NCI-H510A (cell line): ENCODE results near the gene CALML6.
"Not testable (repeated sequence)": the region's sequence is repeated elsewhere in the genome, so short reads cannot be mapped to it uniquely, and the experiment has no call there.

Source experiments
- DNase-seq: peaks from one replicate; lab custom pipeline; 2025; lab: John Stamatoyannopoulos, UW

Gene CALML6

DNA sequence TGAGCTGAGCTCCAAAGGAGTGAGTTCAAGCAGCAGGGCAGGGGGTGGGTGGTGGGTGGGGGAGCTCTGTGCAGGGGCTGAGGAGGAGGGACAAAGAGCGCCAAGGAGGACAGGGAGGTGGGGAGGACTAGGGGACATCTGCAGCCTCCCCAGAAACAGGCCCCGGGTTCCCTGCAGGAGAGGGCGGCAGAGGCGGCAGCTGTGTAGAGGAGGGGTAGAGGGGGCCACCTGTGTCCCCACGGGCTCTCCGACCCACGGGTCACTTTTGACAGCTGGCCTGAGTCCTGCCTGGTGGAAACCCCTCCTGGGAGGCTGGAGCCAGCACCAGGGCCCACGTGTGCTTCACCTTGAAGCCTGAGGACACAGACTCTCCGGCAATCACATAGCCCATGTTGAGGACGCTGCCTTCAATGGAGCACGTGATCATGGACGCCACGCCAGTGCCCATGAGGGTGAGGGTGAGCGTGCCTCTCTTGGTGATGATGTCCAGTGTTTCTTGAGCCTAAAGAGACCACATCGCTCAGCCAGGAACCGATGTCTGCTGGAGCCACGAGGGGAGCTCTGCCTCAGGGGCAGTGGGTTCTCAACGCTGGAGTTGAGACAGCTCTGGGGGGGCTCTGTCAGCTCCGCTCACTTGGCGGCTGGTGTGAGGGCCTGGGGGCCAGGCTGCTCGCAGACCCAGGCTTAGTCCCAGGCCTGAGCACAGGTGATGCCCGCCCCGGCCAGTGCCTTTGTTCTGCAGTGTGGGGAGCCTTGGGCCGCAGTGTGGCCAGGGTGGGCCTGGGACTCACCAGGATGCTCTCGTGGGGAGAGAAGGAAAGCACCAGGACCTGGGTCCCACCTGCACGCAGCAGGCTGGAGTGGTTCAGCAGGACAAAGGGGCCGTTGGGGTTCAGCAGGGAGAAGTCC, 10.6 kb downstream of the CALML6 start:
- no peak for DNase-seq

DNA sequence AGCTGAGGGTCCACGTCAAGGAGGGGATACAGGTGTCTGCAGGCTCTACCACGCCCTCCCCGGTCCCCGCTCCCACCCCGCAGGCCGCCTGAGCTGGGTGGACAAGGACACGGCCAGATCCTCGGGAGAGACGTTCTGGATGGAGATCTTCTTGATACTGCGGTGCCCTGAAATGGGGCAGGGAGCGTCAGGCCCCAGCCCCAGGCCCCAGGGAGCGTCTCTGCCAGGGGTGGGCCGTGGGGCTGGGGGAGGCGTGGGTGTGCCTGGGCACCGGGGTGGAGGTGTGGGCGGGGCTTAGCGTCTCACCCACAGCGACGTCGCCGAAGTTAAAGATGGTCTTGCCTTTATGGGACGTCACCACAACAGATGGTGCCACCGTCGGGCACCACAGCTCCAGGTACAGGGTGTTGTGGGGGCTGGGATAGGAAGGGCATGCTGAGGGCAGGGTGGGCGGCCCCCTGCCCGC, 11.3 kb downstream of the CALML6 start:
- no peak for DNase-seq

DNA sequence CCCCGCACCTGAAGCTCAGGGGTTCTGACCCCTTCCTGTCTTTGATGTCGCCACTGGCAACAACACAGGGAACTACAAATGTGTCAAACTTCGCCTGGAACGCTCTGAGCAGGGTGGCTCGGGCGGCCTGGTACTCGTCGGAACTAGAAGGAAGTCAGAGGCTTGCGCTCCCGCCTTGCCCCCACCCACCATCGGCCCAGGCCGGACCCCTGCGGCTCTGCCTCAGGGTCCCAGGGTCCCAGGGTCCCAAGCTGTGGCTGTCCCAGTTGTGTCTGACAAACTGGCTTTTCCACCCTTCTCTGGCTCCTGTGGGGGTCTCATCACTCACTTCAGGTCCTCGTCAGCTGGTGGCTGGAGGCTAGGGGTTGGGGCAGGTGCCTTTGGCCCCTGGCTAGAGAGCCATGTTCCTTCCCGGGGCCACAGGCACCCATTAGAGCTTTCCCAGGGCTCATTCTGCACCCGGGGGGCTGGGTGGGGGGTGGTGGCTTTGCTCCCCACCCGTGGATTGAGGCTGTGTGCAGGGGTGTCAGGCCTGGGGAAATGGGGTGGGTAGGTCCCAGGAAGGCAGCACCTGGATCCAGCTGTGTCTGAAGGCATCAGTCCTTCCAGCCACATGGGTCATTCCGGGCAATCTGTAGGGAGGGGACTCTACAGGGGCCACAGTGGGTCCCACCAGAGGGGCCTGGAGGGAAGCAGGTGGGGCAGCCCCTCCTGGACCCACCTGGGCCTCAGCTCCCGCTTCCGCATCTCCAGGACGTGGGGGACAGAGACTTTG, 12.0 kb downstream of the CALML6 start:
- no peak for DNase-seq

DNA sequence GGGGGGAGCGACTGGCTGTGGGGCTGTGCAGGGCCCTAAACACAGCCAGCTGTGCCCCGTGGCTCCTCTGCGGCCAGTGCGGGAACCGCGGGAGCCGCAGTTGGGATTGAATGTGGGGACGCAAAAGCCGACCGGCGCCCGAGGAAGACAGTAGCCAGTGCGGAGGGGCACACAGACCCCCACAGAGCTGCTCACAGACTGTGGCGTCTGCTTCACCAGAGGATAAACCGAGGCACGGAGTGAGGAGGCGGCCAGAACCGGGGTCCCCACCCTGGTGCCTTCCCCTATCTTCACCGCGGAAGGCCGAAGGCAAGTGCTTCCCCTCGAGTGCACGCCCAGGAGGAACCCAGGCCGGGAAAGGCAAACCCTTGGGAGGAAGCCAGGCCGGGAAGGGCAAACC, 12.7 kb downstream of the CALML6 start:
- DNase-seq, result no peak

DNA sequence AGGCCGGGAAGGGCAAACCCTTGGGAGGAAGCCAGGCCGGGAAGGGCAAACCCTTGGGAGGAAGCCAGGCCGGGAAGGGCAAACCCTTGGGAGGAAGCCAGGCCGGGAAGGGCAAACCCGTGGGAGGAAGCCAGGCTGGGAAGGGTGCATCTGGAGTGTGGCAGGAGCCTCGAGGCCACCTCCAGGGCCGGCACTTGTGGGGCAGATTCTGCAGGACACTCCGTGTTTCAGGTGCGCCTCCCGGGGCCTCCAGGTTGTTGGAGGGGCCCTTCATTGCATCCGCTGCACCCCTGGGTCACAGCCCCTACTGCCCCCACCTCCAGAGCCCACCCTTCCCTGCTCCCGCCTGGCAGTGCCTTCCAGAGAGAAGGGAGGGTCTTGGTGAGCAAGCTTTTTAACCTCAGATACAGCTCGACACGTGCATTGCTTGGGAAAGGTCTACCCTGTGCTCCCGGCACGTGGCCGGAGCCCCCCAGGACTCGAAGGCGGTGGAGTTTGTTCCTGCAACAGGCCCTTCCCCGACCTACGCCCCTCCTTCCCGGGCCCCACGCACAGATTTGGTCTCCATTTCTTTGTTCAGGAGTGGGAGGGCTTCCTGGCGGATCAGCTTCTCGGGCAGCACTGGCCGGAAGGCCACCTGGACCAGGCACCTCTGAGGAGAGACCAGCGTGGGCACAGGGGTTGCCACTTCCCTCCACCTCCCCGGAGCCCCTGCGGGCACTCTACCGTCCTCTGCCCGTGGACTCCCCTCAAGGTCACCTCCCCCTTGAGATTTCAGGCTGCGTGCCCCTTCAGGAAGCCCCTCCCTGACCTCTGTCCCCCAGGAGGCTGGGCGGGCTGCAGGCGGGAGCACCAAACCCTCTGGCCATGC, 13.4 kb downstream of the CALML6 start:
- DNase-seq, result no peak

DNA sequence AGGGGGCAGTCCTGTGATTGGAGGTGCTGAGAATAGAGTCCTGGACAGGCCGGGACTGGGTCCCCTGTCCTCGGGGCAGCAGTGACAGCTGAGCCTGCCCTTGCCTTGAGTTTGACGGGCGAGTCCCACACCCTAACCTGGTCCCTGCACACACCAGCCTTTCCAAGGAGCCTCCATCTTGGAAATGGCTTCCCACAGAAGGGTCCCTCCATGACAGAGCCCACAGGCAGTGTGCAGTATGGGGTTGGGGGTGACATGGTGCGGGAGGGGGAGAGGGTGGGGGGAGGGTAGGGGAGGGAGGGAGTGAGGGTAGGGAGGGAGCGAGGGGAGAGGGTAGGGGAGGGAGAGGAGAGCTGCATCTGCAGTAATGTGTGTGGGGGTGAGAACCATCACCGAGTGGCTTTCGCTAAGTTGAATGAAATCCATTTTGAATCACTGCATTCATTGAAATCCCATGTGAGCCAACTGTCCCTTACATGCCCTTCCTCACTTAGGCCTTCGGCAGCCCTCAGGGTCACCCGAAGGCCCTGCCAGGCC, 14.1 kb downstream of the CALML6 start:
- DNase-seq, result no peak

DNA sequence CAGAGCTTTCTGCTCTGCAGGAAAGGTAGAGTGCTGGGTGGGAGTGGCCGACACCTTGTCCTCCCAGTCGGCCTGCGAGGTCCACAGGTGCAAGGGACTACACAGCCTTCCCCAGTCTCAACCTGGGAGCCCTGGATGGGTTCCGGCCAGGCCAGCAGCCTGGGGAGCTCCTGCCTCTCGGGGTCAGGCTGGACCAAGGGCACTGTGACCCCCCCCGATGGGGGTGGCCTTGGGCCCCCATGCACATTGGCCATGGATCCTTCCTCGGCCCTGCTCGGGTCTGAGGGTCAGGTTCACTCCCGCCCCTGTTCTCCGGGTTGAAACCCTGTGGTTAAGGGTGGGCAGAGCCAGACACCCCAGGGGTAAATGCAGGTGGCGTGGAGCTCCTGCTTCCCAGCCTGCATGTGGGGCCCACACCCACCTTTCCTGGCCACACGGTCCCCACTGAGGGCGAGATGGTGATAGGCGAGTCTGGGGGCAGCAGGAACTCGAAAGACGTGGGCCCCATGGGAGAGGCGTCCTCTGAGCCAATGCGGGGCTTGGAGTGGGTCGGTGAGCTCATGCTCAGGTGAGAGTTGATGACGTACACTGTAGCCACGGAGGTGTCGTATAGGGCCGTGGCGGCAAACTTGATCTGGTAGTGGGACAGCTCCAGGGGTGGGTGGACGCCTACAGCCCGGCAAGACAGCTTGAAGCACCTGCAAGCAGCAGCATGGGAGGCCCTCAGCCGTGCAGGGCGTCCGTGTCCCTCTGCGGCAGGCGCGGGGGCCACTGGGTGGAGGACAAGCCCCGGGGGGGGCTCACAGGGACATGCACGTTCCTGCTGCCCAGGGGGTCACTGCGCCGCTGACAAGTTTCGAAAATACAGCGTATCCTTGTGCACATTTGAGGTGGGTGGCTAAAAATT, 14.8 kb downstream of the CALML6 start:
- no peak for DNase-seq

DNA sequence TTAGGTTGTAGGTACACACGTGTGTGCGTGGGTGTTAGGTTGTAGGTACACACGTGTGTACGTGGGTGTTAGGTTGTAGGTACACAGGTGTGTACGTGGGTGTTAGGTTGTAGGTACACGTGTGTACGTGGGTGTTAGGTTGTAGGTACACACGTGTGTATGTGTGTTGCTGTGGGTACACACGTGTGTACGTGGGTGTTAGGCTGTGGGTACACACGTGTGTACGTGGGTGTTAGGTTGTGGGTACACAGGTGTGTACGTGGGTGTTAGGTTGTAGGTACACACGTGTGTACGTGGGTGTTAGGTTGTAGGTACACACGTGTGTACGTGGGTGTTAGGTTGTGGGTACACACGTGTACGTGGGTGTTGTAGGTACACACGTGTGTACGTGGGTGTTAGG, 19.8 kb downstream of the CALML6 start:
- DNase-seq, result not testable (repeated sequence)

DNA sequence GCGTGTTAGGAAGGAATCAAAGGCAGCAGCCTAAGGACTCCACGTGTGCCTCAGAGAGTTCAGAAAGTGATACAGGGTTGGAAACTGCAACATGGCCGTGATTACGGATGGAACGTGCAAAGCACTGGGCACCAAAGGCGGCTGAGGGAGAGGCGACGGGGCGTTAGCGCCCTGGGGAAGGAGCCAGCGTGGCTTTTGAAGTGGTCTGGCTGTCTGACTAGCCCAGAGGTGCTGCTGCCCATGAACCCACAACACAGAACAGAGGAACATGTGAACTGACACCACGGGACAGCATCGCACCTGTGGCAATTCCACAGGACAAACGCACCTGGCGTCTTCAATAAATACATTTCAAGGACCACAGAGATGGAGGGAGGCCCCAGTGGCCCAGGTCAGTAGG, 22.0 kb downstream of the CALML6 start:
- no peak for DNase-seq

DNA sequence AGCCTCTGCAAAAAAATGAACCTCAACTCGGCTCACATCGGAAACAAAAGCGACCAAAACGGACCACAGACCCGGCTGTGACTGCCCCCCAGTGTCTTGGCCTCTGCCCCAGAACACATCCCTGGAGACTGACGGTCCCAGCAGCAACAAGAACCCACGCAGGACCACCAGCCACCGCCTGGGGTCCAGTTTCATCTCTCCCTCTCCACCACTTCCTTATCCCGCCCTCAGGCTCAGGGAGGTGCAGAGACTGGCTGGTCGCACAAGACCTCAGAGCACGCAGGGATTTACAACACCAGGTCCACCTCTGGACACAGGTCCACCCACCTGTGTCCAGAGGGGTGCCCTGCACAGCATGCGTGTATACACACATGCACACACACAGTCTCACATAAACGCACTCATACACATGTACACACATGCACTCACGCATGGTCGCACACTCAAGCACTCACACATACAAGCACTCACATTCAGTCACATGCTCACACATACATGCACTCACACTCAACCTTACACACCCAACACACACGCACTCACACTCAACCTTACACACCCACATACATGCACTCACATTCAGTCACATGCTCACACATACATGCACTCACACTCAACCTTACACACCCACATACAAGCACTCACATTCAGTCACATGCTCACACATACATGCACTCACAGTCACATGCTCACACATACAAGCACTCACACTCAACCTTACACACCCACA, 22.7 kb downstream of the CALML6 start:
- no peak for DNase-seq

DNA sequence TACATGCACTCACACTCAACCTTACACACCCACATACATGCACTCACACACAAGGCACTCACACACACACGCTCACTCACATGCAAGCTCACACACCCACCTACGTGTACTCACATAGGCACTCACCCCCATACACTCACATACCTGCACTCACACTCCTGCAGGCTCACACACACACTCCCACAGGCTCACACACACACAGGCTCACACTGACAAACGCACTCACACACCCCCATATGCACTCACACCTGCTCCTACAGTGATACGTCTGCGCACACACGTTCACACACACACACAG, 23.2 kb downstream of the CALML6 start:
- no peak for DNase-seq

DNA sequence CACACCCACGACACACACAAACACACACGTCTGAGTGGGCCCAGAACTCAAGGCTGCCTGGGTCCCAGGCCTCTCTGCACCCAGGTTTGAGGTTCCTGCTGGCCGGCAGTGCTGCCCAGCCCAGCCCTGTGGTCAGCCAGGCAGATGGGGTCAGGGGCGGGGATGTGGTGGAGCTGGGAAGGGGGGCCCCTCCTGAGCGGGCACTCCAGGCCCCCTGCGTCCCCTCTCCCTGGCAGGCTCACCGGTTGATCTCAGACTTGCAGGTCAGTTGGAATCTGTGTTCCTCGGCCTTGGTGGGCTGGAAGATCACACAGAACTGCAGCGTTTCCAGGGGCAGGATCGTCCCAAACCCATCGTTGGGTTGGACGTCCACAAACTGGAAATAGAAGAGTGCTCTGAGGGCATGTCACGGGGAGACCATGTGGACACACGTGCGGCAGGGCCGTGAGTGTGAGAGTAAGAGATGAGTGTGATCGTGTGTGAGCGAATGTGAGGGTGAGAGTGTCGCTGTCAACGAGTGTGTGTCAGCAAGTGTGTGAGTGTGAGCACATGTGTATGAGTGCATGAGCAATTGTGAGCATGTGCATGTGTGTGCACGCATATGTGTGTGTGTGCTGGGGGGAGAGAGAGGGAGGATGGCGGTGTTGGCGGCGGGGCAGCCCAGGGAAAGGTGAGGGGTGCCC, 23.7 kb downstream of the CALML6 start:
- no peak for DNase-seq

DNA sequence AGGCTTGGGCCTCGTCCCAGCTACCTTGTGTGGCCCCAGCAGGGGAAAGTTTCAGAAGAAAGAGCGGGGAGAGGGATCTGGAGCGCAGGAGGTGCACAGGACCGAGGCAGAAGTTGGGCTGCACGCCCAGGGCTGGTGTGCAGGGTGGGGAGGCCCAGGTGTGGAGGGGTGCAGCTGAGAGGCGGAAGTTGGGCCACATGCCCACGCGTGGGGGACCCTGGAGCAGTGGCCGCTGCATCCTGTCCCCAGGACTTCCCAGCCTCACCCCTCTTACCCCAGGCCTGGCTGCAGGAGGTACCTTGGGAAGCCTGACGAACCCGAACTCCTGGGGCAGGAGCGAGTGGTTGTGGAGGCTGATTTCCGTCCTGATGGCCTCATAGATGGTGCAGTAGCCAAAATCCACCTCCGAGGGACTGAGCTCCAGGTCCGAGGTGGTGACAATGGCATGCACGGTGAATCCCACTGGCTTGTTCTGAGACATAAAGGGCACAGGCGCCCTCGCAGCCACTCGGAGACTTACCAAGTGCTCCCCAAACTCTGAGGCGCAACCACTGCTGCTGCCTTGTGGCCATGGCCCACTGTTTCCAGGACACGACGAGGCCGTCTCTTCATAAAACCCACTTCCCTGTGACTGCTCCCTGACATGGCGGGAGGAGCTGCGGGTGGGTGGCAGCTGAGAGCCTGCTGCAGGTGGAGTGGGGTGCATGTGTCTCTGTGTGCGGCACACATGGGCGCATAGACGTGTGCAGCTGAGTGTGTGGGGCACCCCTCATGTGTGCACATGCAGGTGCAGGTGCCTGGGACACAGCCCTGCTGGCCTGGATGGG, 24.4 kb downstream of the CALML6 start:
- DNase-seq, result no peak

DNA sequence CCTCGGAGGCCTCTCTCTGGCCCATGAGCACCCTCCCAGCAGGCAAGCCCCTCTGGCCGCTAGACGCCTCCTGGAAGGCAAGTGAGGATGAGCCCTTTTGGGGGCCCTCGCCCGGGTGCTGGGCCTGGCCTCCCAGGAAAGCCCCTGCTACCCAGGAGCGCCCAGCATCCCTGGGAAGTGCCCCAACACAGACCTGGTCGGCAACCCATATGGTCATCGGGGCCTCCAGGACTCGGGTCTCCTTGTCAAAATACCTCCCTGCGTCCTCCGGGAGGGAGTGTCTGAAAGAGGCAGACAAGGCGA, 25.0 kb downstream of the CALML6 start:
- DNase-seq, result no peak

DNA sequence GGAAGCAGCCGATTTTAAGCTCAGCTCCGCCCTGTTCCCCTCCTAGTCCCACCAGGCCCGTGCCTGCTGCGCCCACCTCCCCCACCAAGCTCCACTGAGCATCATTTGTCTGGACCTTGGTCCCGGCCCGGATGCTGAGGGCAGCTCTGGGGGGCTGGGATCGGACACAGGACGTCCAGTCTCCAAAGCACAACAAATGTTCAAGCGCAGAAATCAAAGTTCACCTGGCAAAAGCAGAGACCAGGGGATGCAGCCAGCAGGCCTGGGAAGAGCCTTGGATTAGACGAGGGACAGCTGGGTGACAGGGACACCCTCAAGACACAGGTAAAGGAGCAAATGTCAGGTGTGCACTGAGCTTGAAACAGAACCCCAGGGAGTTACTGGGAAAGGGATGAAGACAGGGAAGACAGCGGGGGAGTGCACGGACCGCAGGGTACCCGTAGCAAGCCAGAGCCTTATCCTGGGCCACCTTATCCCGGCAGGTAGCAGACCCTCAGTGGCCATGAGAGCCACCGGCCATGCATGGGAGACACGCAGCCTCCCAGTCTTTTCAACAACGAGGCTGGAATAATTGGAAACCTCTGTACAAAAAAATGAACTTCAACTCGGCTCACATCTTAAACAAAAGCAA, 26.3 kb downstream of the CALML6 start:
- DNase-seq, result no peak

DNA sequence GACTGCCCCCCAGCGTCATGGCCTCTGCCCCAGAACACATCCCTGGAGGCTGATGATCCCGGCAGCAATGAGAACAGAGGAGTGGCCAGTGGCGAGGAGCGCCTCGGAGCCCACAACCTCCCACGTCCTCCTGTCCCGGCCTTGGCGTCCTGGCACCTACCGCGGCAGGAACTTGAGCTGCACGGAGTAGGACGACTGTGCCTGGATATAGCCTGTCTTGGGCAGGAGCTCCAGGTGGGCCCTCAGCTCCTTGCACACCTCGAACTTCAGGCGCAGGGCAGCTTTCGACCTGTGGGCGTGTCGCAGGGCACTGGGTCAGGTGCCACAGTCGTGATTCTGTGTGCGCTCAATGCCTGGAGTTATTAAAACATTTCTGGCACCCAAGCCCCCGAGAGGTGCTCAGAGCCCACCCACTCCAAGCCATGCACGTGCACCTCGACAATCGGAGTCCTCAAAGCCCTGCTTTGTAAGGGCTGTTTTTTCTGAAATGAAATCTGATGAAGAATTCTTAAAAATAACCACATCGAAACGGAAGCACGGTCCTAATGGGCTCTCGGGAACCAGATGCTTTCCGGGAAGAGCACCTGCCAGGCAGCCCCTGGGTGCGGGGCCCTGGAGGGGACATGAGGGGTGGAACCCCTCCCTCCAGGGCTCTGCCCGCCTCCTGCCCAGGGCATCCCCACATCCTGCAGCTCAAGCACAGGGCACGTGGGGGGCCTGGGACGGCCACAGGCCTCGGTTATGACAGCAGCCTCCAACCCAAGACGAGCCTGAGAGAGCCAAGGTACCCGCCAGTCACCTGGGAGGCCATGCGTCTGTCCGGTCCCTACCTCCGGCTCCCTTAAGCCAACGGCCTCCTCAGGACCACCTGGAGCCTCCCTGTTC, 27.1 kb downstream of the CALML6 start:
- DNase-seq, result no peak
